MM.1S (cell line): Measurements from ENCODE around the gene ATCAY.

Experiments used
- CTCF ChIP-seq: fragments of 300-600 bp; sonication (generic); IDR thresholded peaks from 2 replicates; pipeline ENCODE4 v1.5.1; 2016; ENCODE audit warnings: antibody characterized with exemption, low read length, mixed read lengths
- EZH2 ChIP-seq: fragments of 300-600 bp; sonication (generic); optimal IDR thresholded peaks from 2 replicates; pipeline ENCODE3; 2017; ENCODE audit warnings: low read depth, mild to moderate bottlenecking, antibody characterized with exemption, low read length, mixed read lengths
- EZH2phosphoT487 ChIP-seq: fragments of 300-600 bp; sonication (generic); IDR thresholded peaks from 2 replicates; pipeline ENCODE4 v1.6.1; 2018; ENCODE audit warnings: antibody characterized with exemption, low read length

GRCh38 chr19:3898426-3898825 lies 17.9 kb downstream of the ATCAY start:
- no peak for TF ChIP-seq CTCF
- no peak for TF ChIP-seq EZH2
- TF ChIP-seq EZH2phosphoT487: no peak
